ENCODE data around the gene ALDH5A1.

The ALDH5A1 gene

DNA sequence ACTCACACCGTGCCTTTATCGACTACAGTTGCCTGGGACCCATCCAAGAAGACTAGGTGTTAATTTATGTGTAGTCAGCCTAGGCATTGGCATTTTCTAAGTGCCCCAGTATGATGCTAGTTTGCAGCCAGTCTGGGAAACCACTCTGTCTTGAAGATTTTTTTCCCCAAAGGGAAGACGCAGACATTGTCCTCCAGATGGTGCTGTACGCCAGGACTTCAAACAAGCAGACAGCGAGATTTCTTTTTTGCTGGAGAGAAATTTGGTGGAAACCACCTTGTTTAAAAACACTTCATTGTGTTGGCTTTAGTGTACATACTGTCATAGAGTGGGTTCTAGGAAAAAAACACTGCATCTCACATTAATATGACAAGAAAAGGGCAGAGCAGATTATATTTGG lies 30.0 kb downstream of the ALDH5A1 start:
- Histone ChIP-seq H3K4me3 (ENCODE audit: low read depth, low read length) (no peak overlapping the region), H3K27me3 (ENCODE audit: insufficient read depth, low read length) (no peaks in the 10 kb centered on the region), H3K27ac (ENCODE audit: low read depth, low read length) (no peak overlapping the region)

DNA sequence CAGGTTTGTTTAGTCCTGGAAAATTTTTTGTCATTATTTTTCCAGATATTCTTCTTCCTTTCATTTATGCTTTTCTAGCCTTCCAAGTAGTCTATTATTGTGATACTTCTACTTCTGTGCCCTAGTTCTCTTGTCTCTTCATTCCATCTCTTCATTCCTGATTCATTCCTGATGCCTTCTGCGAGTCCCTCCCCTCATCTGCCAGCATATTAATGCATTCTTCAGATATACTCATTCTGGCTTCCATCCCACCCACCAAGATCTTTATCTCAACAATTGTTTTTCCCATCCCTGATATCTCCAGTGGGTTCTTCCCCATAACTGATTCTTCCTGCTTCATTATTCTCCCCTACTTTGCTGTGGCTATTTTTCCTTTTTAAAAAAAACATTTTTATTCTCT lies 35.2 kb downstream of the ALDH5A1 start:
- Histone ChIP-seq H3K27ac (ENCODE audit: low read depth, low read length) (no peak overlapping the region), H3K4me3 (ENCODE audit: low read depth, low read length) (no peak overlapping the region), H3K36me3 (ENCODE audit: insufficient read depth, low read length) (no peaks in the 10 kb centered on the region), H3K79me2 (ENCODE audit: control insufficient read depth, insufficient read depth, low read length, unreplicated experiment) (no peaks in the 10 kb centered on the region), H2AFZ (ENCODE audit: low read length, unreplicated experiment) (no peak overlapping the region), H3K4me1 (ENCODE audit: control insufficient read depth, insufficient read depth, low read length, unreplicated experiment) (no peaks in the 10 kb centered on the region), H3K27me3 (ENCODE audit: insufficient read depth, low read length) (no peaks in the 10 kb centered on the region)

More for the DNA sequence above, 30.0 kb downstream of the ALDH5A1 start:
- H3K4me1 ChIP-seq (ENCODE audit: control insufficient read depth, insufficient read depth, low read length, unreplicated experiment), result no peaks in the 10 kb centered on the region
- no peaks in the 10 kb centered on the region for H3K79me2 ChIP-seq (ENCODE audit: control insufficient read depth, insufficient read depth, low read length, unreplicated experiment)
- no peaks in the 10 kb centered on the region for H3K36me3 ChIP-seq (ENCODE audit: insufficient read depth, low read length)
- no peak overlapping the region for H2AFZ ChIP-seq (ENCODE audit: low read length, unreplicated experiment)

DNA sequence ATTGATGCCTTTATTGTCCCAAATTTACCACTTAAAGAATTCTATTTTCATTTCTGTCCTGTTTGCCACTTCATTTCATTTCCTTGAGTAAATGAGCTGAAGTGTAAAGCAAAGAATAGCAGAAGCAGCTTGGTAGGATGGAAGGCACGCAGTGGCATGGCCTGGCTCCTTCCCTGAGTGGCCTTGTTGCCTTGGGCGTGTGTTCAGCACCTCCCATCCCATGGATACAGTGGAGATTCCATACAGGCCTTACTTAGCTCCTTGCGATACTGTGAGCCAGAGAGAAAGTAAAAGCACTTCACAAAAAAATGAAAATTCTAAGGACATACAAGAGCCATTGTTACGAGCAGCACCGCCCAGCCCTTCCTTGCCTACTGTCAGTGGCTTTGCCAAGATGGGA lies 39.6 kb downstream of the ALDH5A1 start:
- H3K27me3 ChIP-seq (ENCODE audit: insufficient read depth, low read length), result no peaks in the 10 kb centered on the region
- no peaks in the 10 kb centered on the region for H3K36me3 ChIP-seq (ENCODE audit: insufficient read depth, low read length)
- H3K4me1 ChIP-seq (ENCODE audit: control insufficient read depth, insufficient read depth, low read length, unreplicated experiment), result peaks cover 8% of the 10 kb centered on the region

DNA sequence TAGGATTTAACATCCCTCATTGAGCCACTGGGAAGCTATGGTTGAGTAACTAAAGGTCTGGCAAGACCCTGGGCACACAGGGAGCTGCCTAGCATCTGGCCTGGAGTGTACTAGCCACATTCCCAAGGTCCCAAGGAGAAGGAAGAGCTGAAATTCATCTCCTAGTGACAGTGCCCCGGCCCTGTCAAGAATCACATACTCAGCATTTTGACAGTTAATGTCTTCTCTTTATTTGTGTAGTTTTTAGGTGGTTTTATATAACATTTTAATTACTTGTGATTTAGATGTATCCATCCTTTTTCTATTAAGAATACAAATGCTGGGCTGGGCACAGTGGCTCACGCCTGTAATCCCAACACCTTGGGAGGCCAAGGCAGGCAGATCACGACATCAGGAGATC lies 40.4 kb downstream of the ALDH5A1 start:
- H3K27ac ChIP-seq (ENCODE audit: low read depth, low read length), result no peak overlapping the region
- H3K36me3 ChIP-seq (ENCODE audit: insufficient read depth, low read length), result no peaks in the 10 kb centered on the region
- no peaks in the 10 kb centered on the region for H3K27me3 ChIP-seq (ENCODE audit: insufficient read depth, low read length)
- H3K4me1 ChIP-seq (ENCODE audit: control insufficient read depth, insufficient read depth, low read length, unreplicated experiment), result peaks cover 8% of the 10 kb centered on the region
- no peaks in the 10 kb centered on the region for H3K79me2 ChIP-seq (ENCODE audit: control insufficient read depth, insufficient read depth, low read length, unreplicated experiment)
- no peak overlapping the region for H2AFZ ChIP-seq (ENCODE audit: low read length, unreplicated experiment)
- no peak overlapping the region for H3K4me3 ChIP-seq (ENCODE audit: low read depth, low read length)

More for the DNA sequence above, 39.6 kb downstream of the ALDH5A1 start:
- no peak overlapping the region for H3K4me3 ChIP-seq (ENCODE audit: low read depth, low read length)
- no peak overlapping the region for H2AFZ ChIP-seq (ENCODE audit: low read length, unreplicated experiment)
- no peak overlapping the region for H3K27ac ChIP-seq (ENCODE audit: low read depth, low read length)
- no peaks in the 10 kb centered on the region for H3K79me2 ChIP-seq (ENCODE audit: control insufficient read depth, insufficient read depth, low read length, unreplicated experiment)

DNA sequence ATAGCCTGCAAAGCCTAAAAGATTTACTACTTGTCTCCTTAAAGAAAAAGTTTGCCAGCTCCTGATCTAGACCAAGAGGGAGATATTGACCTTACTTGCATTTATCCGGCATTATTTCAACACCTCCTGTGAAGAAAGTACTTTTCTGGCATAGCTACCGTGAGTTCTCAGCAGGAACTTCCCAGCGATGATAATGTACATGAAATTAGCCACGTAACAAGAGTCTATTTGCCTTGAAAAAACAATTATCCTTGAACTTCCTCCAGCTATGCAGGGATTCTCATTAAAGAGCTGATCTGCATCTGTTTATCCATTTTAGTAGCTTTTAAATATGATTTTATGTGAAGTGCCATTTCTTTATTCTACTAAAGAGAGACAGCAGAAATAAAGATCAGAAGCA lies 41.7 kb downstream of the ALDH5A1 start:
- Histone ChIP-seq H3K27me3 (ENCODE audit: insufficient read depth, low read length) (no peaks in the 10 kb centered on the region), H3K79me2 (ENCODE audit: control insufficient read depth, insufficient read depth, low read length, unreplicated experiment) (no peaks in the 10 kb centered on the region), H3K36me3 (ENCODE audit: insufficient read depth, low read length) (no peaks in the 10 kb centered on the region), H3K4me1 (ENCODE audit: control insufficient read depth, insufficient read depth, low read length, unreplicated experiment) (peaks cover 8% of the 10 kb centered on the region), H2AFZ (ENCODE audit: low read length, unreplicated experiment) (no peak overlapping the region), H3K27ac (ENCODE audit: low read depth, low read length) (no peak overlapping the region), H3K4me3 (ENCODE audit: low read depth, low read length) (no peak overlapping the region)

DNA sequence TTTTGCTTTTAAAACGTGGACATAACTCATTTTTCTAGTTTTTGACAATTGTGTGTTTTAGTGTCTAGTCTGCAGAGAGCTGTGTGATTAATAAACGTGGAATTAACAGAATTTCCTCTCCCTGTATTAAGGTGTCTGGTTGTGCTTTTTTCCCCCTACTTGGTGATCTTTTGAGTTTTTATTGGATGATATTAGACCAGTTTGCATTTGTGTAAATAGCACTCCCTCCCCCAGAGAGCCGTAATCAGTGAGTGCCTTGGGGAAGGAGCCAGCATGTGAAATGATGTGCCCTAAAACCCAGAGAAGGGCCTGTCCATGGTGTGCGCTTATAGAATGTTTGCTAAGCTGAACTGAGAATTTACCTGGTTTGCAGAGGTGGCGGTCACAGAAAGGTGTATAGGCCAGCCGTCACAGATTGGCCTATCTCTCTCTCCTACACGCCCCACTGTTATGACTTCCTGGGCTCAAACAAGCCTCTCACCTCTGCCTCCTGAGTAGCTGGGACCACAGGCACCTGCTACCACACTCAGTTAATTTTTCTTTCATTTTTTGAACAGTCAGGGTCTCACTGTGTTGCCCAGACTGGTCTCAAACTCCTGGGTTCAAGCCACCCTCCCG lies 42.4 kb downstream of the ALDH5A1 start:
- peaks cover 8% of the 10 kb centered on the region for H3K4me1 ChIP-seq (ENCODE audit: control insufficient read depth, insufficient read depth, low read length, unreplicated experiment)
- H3K4me3 ChIP-seq (ENCODE audit: low read depth, low read length), result no peak overlapping the region
- H3K36me3 ChIP-seq (ENCODE audit: insufficient read depth, low read length), result no peaks in the 10 kb centered on the region
- no peaks in the 10 kb centered on the region for H3K79me2 ChIP-seq (ENCODE audit: control insufficient read depth, insufficient read depth, low read length, unreplicated experiment)
- no peaks in the 10 kb centered on the region for H3K27me3 ChIP-seq (ENCODE audit: insufficient read depth, low read length)
- no peak overlapping the region for H2AFZ ChIP-seq (ENCODE audit: low read length, unreplicated experiment)
- no peak overlapping the region for H3K27ac ChIP-seq (ENCODE audit: low read depth, low read length)

DNA sequence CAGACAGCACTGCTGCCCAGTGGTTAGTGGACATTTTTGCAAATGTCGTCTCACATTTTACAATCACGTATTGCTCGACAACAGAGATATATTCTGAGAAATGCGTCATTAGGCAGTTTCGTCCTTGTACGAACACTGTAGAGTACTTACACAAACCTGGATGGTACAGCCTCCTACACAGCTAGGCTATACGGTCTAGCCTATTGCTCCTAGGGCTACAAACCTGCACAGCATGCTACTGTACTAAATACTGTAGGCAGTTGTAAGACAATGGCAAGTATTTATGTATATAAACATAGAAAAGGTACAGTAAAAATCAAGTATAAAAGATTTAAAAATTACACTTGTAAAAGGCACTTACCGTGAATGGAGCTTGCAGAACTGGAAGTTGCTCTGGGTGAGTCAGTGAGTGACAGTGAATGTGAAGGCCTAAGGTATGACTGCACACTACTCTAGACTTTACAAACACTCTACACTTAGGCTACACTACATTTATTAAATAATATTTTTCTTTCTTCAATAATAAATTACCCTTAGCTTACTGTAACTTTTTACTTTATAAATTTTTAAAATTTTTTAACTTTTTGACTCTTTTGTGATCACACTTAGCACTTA lies 43.1 kb downstream of the ALDH5A1 start:
- Histone ChIP-seq H3K4me1 (ENCODE audit: control insufficient read depth, insufficient read depth, low read length, unreplicated experiment) (peaks cover 8% of the 10 kb centered on the region), H3K79me2 (ENCODE audit: control insufficient read depth, insufficient read depth, low read length, unreplicated experiment) (no peaks in the 10 kb centered on the region), H3K36me3 (ENCODE audit: insufficient read depth, low read length) (no peaks in the 10 kb centered on the region), H3K4me3 (ENCODE audit: low read depth, low read length) (no peak overlapping the region), H2AFZ (ENCODE audit: low read length, unreplicated experiment) (no peak overlapping the region), H3K27ac (ENCODE audit: low read depth, low read length) (no peak overlapping the region), H3K27me3 (ENCODE audit: insufficient read depth, low read length) (no peaks in the 10 kb centered on the region)

DNA sequence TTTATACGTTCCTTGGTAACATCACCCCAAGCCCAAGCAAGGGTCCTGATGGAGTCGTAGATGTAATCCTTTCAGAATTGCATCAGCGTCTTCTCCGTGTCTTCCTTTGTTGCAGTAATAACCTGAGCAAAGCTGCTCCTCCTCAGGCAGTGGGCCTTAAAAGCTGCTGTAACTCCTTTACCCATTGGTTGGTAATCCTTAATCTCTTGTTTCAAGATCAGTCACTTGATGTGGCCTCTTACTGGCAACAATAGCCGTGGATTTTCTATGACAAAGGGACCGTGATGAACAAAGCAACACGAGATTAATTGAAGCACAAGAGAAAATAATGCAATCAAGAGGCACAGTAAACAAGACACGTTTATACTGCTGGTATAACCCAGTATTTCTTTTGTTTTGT lies 44.6 kb downstream of the ALDH5A1 start:
- Histone ChIP-seq H3K36me3 (ENCODE audit: insufficient read depth, low read length) (no peaks in the 10 kb centered on the region), H3K27me3 (ENCODE audit: insufficient read depth, low read length) (no peaks in the 10 kb centered on the region), H3K4me3 (ENCODE audit: low read depth, low read length) (no peak overlapping the region)

DNA sequence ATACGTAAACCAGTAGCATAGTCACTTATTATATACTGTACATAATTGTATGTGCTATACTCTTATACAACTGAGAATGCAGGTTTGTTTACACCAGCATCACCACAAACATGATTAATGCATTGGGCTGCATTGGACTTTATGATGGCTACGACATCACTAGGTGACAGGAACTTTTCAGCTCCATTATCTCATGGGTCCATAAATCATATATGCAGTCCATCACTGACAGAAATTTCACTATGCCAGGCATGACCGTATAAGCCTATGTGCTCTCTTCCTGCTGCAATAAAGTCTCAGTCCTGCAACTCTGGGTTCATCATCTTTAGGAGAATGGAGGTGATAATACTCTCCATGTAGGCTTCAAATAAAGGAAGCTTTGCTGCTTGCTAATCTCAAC lies 45.4 kb downstream of the ALDH5A1 start:
- H3K36me3 ChIP-seq (ENCODE audit: insufficient read depth, low read length), result no peaks in the 10 kb centered on the region
- no peak overlapping the region for H3K4me3 ChIP-seq (ENCODE audit: low read depth, low read length)
- H3K79me2 ChIP-seq (ENCODE audit: control insufficient read depth, insufficient read depth, low read length, unreplicated experiment), result no peaks in the 10 kb centered on the region

More for the DNA sequence above, 44.6 kb downstream of the ALDH5A1 start:
- no peak overlapping the region for H3K27ac ChIP-seq (ENCODE audit: low read depth, low read length)
- peaks cover 8% of the 10 kb centered on the region for H3K4me1 ChIP-seq (ENCODE audit: control insufficient read depth, insufficient read depth, low read length, unreplicated experiment)
- H2AFZ ChIP-seq (ENCODE audit: low read length, unreplicated experiment), result no peak overlapping the region
- no peaks in the 10 kb centered on the region for H3K79me2 ChIP-seq (ENCODE audit: control insufficient read depth, insufficient read depth, low read length, unreplicated experiment)

DNA sequence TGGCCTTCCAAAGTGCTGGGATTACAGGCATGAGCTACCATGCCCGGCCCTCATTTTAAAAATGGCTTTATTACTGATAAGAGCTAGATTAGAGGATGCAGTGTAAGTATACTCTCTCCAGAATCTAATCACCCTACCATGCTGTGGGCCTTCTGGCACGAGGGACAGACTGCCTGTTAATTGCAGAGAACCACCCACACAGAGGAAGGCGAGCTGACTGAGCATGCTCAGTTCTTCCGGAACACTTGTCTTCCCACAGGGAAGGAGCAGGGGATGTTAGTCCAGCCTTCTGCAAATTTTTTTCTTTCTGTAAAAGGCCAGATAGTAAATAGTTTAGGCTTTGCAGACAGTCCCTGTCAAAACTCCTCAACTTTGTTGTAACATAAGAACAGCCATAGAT lies 48.9 kb downstream of the ALDH5A1 start:
- Histone ChIP-seq H3K79me2 (ENCODE audit: control insufficient read depth, insufficient read depth, low read length, unreplicated experiment) (no peaks in the 10 kb centered on the region), H3K4me3 (ENCODE audit: low read depth, low read length) (no peak overlapping the region), H2AFZ (ENCODE audit: low read length, unreplicated experiment) (no peak overlapping the region), H3K36me3 (ENCODE audit: insufficient read depth, low read length) (no peaks in the 10 kb centered on the region), H3K27me3 (ENCODE audit: insufficient read depth, low read length) (peaks cover 22% of the 10 kb centered on the region), H3K27ac (ENCODE audit: low read depth, low read length) (no peak overlapping the region), H3K4me1 (ENCODE audit: control insufficient read depth, insufficient read depth, low read length, unreplicated experiment) (no peaks in the 10 kb centered on the region)

More for the DNA sequence above, 45.4 kb downstream of the ALDH5A1 start:
- Histone ChIP-seq H3K4me1 (ENCODE audit: control insufficient read depth, insufficient read depth, low read length, unreplicated experiment) (peaks cover 8% of the 10 kb centered on the region), H3K27me3 (ENCODE audit: insufficient read depth, low read length) (no peaks in the 10 kb centered on the region), H2AFZ (ENCODE audit: low read length, unreplicated experiment) (no peak overlapping the region), H3K27ac (ENCODE audit: low read depth, low read length) (no peak overlapping the region)

DNA sequence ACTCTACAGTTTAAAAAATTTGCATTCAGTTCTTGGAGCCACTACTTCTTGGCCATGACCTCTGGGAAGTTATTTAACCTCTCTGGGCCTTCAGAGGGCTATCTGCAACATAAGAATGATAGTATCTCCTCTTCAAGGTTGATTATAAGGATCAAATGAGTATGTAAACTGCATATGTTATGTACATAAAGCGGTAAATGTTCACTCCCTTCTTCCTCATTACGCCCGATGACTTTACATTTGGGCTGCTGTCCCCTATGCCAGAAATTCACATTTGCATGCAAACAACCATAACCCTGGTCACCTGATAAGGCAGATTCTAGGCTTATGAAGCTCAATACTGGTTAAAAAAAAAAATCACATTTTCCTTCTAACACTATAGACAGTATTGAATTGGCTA lies 50.4 kb downstream of the ALDH5A1 start:
- Histone ChIP-seq H3K36me3 (ENCODE audit: insufficient read depth, low read length) (no peaks in the 10 kb centered on the region), H3K4me3 (ENCODE audit: low read depth, low read length) (no peak overlapping the region), H3K27me3 (ENCODE audit: insufficient read depth, low read length) (peaks cover 22% of the 10 kb centered on the region), H3K27ac (ENCODE audit: low read depth, low read length) (no peak overlapping the region), H3K79me2 (ENCODE audit: control insufficient read depth, insufficient read depth, low read length, unreplicated experiment) (no peaks in the 10 kb centered on the region), H2AFZ (ENCODE audit: low read length, unreplicated experiment) (no peak overlapping the region), H3K4me1 (ENCODE audit: control insufficient read depth, insufficient read depth, low read length, unreplicated experiment) (no peaks in the 10 kb centered on the region)

All from ACC112 (cell line).